ENCODE measurements around the gene ATP8B3.

GRCh38 chr19:1776606-1777147, 35.4 kb downstream of the ATP8B3 start:
- TF ChIP-seq CTCF (IDR thresholded peaks at IDR 0.05) (no peak), POLR2A (IDR thresholded peaks at IDR 0.05) (no peak), EP300 (IDR thresholded peaks at IDR 0.05; ENCODE audit: low read depth) (no peak)
